GM18502 (cell line): Measurements from ENCODE around the gene TUBB.
"Not testable (repeated sequence)": the region's sequence is repeated elsewhere in the genome, so short reads cannot be mapped to it uniquely, and the experiment has no call there.

Source experiments
- ATAC-seq: cut with Tn5 transposase; IDR thresholded peaks from one replicate; pipeline ENCODE4 v1.9.1; 2021; ENCODE audit warnings: mild to moderate bottlenecking; ENCODE audit not compliant: unreplicated experiment, poor library complexity

The TUBB gene

DNA sequence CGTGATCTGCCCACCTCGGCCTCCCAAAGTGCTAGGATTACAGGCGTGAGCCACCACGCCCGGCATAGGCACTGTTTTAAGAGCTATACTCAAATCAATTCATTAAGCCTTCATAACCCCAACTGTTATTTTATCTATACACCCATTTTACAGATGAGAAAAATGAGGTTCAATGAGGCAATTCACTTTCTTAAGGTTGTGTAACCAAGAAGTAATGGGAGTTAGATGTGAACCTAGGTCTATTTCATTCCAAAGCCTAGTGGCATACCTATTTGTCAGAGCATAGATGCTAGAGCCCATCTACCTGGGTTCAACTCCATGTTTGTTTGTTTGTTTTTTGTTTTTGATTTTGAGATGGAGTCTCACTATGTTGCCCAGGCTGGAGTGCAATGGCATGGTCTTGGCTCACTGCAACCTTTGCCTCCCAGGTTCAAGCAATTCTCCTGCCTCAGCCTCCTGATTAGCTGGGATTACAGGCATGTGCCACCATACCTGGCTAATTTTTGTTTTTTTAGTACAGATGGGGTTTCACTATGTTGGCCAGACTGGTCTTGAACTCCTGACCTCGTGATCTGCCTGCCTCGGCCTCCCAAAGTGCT is 36.4 kb downstream of the TUBB start:
- ATAC-seq = not testable (repeated sequence)

GRCh38 chr6:30757261-30757904 is 37.2 kb downstream of the TUBB start:
- no peak for ATAC-seq

DNA sequence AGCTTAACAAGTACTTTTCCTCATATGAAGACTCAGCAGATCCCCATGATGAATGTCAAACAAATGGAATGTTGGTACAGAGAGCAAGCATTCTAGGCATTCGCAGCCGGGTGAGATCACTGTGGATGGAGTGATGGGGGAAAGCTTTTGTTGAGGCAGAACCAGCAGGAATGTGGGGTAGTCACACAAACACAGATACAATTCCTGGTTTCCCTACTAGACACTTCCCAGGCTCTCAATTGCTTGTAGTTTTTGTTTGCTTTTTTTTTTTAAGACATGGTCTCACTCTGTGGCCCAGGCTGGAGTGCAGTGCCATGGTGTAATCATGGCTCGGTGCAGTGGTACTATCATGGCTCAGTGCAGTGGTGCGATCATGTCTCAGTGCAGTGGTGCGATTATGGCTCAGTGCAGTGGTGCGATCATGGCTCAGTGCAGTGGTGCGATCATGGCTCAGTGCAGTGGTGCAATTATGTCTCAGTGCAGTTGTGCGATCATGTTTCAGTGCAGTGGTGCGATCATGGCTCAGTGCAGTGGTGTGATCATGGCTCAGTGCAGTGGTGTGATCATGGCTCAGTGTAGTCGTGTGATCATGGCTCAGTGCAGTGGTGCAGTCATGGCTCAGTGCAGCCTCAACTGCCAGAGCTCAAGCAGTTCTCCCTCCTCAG is 39.6 kb downstream of the TUBB start:
- ATAC-seq = no peak

GRCh38 chr6:30760549-30760948 is 40.4 kb downstream of the TUBB start:
- no peak for ATAC-seq

GRCh38 chr6:30761791-30762429 is 41.8 kb downstream of the TUBB start:
- no peak for ATAC-seq

DNA sequence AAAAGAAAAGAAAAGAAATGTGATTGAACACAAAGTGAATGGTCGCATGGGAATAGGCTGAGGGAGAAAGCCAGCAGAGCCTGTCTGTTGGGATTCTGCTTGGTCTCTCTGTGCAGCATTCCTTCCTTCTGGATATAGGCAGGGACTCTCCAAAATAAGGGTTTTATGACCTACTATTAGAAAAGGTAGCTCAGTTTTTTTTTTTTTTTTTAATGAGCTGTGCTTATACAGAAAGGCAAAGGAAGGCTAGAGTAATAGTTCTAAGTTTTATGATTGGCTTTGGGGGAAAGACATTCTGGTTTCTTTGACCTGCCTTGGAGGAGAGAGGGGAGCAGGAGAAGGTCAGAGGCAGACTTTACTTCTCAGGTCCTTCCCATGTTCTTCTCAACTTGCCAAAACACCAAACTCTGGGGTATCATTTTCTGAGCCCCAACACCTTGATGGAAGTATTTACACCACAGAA is 43.0 kb downstream of the TUBB start:
- ATAC-seq = no peak

GRCh38 chr6:30763618-30764489 is 43.7 kb downstream of the TUBB start:
- ATAC-seq = no peak

GRCh38 chr6:30764490-30765043 is 44.4 kb downstream of the TUBB start:
- not testable (repeated sequence) for ATAC-seq

DNA sequence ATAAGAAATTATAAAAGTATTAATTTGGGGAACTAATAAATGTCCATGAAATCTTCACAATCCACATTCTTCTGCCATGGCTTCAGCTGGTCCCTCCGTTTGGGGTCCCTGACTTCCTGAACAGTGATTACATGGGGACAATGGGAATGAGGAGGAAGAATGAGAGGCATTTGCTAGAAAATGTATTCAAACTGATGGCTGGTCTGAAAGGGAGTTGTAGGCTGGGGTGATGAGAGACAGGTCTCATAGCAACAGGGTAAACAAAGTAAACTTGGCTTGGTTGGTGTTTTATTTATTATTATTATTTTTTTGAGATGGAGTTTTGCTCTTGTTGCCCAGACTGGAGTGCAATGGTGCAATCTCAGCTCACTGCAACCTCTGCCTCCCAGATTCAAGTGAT is 45.3 kb downstream of the TUBB start:
- ATAC-seq = not testable (repeated sequence)

DNA sequence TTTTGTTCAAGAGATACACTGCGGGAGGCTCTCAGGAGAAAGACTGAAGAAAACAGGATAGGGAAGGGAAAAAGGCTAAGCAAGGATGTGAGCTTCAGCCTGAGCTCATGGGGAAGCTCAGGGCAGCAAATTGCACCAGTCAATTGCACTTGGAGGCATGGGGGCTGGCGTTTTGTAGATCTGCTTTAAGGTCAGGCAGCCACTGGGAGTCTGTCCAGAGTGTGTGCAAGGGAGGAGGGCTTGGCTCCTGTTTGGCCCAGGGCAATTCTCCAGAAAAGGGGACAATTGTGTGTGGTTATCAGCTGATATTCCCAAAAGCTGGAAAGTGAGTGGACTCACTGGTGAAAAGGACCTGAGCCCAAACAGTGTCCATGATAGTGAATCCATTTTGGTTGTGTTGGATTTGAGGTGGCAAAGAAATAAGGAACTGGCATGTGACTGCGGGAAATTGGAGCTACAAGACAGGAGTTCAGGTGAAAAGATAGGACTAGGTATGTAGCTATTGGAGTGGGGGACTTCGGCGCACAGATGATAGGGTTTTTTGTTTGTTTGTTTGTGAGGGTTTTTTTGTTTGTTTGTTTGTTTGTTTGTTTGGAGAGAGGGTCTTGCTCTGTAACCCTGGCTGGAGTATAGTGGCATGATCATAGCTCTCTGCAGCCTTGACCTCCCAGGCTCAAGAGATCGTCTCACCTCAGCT is 46.5 kb downstream of the TUBB start:
- ATAC-seq = no peak

DNA sequence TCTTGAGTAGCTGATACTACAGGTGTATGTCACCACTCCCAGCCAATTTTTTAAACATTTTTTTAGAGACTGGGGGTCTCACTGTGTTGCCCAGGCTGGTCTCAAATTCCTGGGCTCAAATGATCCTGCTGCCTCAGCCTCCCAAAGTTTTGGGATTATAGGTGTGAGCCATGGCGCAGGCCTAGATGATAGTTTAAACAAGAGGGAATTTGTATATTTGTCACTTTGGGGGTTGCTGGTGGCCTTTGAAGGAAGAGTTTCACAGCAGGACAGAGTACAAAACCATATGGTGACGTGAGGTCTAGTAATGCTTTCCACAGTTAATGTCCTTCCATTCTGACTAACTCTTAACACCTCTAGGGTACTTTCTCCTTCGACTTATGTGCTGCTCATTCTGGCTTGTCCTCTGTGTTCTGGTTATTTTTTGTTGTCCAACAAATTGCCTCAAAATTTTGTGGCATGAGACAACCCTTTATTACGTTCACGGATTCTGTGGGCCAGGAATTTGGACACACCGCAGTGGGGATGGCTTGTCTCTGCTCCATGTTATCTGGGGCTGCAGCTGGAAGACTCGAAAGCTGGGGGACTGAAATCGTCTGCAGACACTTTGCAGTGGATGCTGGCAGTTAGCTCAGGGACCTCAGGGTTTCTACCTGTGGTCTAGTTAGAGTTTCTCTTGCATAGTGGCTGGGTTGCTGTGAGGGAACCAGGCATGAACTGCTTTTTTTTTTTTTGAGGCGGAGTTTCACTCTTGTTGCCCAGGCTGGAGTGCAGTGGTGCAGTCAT is 47.2 kb downstream of the TUBB start:
- no peak for ATAC-seq

- no peak for ATAC-seq
Measured at GRCh38 chr6:30767944-30768301, 47.8 kb downstream of the TUBB start.

DNA sequence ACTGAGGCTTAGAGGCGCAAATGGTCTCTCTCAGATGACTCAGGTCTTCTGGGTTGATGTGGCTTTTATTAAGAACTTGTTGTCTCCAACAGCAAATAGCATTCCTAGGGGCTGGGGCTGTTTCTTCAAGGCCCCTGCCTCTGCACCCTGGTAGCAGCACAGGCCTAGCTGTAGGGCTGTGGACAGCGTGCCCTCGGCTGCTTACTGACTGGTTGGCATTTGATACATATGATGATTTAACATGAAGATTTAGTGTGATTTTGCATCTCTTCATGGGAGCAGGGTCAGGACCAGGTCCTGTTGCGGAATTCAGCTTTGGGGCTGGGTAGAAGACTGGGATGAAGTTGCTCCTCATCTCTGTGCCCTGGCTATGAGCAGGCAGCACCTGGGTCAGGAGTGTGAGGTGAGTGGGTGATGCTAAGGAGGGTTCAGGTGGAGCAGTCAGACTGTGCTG is 48.5 kb downstream of the TUBB start:
- ATAC-seq = no peak

DNA sequence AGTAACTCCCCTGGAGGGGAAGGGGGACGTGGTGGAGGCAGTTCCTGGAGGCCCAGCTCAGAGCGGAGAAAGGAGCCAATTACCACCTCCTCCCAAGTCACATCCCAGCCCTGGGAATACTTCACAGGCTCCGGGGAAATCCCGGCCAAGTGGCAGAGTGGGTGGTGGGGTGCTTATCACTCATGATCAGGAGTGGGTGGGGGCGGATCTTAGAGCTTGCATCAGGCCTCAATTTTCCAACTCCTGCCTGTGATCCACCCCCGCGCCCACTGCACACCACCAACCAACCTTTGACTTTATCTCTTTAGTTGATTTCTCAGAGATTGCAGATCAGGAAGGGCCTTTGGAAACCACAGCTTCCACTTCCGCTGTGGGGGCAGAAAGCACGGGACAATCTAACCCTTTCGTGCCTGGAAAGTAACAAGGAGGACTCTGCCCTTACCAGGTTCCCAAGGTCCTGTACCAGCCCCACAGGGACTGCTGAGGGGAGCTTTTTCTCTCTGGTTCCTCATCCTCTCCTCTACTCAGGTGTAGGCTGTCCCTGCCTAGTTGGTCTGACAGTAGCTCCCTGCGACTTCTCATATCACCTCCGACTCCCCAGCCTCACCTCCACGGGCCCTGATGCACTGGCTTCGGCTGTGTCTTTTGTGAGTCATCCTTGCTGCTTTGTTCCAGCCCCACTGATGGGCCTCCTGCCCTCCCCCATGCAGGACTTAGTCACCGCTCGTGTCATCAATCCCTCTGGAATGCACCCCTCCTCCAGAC is 49.1 kb downstream of the TUBB start:
- ATAC-seq = no peak

DNA sequence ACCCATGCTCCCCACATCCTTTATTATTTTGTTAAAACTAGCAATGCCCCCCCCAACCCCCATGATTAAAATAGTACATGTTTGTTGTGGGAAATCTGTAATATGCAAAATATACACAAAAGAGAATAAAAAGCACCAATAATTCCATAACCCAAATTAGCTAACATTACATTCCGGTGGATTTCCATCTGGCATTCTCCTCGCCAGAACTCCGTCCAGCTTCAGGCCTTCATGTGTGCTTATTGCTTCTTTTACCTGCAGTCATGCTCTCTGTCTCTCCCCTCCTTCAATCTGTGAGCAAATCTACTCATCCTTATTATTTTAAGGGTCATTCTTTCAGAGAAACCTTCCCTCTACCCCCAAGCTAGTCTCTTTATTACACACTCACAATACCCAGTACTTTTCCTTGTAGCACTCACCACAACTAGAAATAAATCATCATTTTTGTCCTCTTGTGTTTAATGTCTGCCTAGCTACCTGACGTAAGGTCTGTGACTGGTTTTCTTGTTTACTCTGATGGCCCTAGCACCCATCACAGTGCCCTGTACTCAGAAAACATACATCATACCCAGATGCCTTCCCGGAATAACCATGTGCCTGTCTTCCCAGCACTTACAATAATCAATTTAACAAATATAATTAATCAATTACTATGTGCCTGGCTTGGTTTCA is 49.8 kb downstream of the TUBB start:
- no peak for ATAC-seq

GRCh38 chr6:30770592-30770991 is 50.4 kb downstream of the TUBB start:
- ATAC-seq = no peak

GRCh38 chr6:30774701-30775100 is 54.5 kb downstream of the TUBB start:
- no peak for ATAC-seq
